HCT116 (cell line): ENCODE results near the gene NHSL1. TPM values are rescaled to one million over a fixed set of nuclear protein-coding genes. Genes with fewer than 3 reads are reported as not detected.

Source experiments
- ATAC-seq: fragments of 200-7000 bp; cut with Tn5 transposase; 2 replicates; pipeline ENCODE4 v1.9.1; 2020; ENCODE audit warnings: mild to moderate bottlenecking, moderate library complexity
- BruUV-seq: library from RNA; stranded (reverse); fragments of 400-500 nt; replicated peaks from 2 replicates; lab custom pipeline; 2021; lab: Mats Ljungman, UMichigan
- CTCF ChIA-PET: fragments of 300-600 bp; sonication (Branson Sonifier 250); formaldehyde crosslinking; loops from one replicate; lab custom pipeline; 2021; ENCODE audit warnings: antibody characterized with exemption; lab: Charles Lee
- POLR2A ChIA-PET: fragments of 300-600, 350-600 bp; sonication (Branson Sonifier 250); formaldehyde crosslinking; loops from one replicate; lab custom pipeline; 2021; ENCODE audit warnings: antibody characterized with exemption; lab: Charles Lee
- RAD21 ChIA-PET, 2 experiments: fragments of 300-600 bp; sonication (Branson Sonifier 250); formaldehyde crosslinking; loops; one replicate each; lab custom pipeline; 2023; ENCODE audit warnings: low total read pairs in 2 of 2; ENCODE audit not compliant: uncharacterized antibody in 2 of 2, unreplicated experiment in 2 of 2, low non-redundant PET in 1 of 2; lab: Charles Lee
- DNase-seq: peaks from one replicate; pipeline ENCODE4 v3.0.0-alpha.2; 2010; ENCODE audit warnings: low read depth, low spot score
- H2AFZ ChIP-seq: fragments of 200-600 bp; shearing (Covaris generic), sonication (generic); 2 replicates; pipeline ENCODE4 v1.6.1; 2017; ENCODE audit warnings: low read depth, mixed run types, mixed read lengths, antibody characterized with exemption, low read length; ENCODE audit not compliant: poor library complexity, severe bottlenecking
- H3K27ac ChIP-seq: 2 replicates; pipeline ENCODE4 v1.5.1; 2012; ENCODE audit warnings: low read depth, low read length
- H3K27me3 ChIP-seq: fragments of 200-600 bp; sonication (generic); 2 replicates; pipeline ENCODE4 v1.6.1; 2016; ENCODE audit warnings: mixed run types, low read length, mixed read lengths; ENCODE audit not compliant: insufficient read depth
- H3K36me3 ChIP-seq, 2 experiments: fragments of 200-500 bp in 1 of 2; fragments of 200-600 bp in 1 of 2; sonication (Bioruptor generic) in 1 of 2; sonication (generic) in 1 of 2; 2 replicates each; pipeline versions ENCODE4 v1.5.1 to v1.6.1; 2014 to 2016; ENCODE audit warnings: low read length in 2 of 2, inconsistent platforms in 1 of 2, mixed read lengths in 1 of 2, mixed run types in 1 of 2; ENCODE audit not compliant: insufficient read depth in 2 of 2, control insufficient read depth in 1 of 2
- H3K4me1 ChIP-seq, 2 experiments: fragments of 200-600 bp in 1 of 2; sonication (generic) in 1 of 2; 2 replicates each; pipeline versions ENCODE4 v1.5.1 to v1.6.1; 2012 to 2017; ENCODE audit warnings: low read length in 2 of 2, inconsistent platforms in 1 of 2, mild to moderate bottlenecking in 1 of 2, mixed read lengths in 1 of 2, mixed run types in 1 of 2, moderate library complexity in 1 of 2; ENCODE audit not compliant: insufficient read depth in 2 of 2, control insufficient read depth in 1 of 2
- H3K4me2 ChIP-seq: fragments of 200-600 bp; sonication (generic); 2 replicates; pipeline ENCODE4 v1.6.1; 2017; ENCODE audit warnings: mixed run types, low read length, mixed read lengths
- H3K4me3 ChIP-seq, 2 experiments: fragments of 200-600 bp in 1 of 2; sonication (generic) in 1 of 2; replicated peaks in 1 of 2; 2 replicates each; pipeline ENCODE4 v1.5.1; 2011 to 2016; ENCODE audit warnings: low read length in 2 of 2, control low read depth in 1 of 2, low read depth in 1 of 2, mild to moderate bottlenecking in 1 of 2, mixed read lengths in 1 of 2, mixed run types in 1 of 2
- H3K79me2 ChIP-seq: fragments of 200-600 bp; sonication (generic); 2 replicates; pipeline ENCODE4 v1.6.1; 2017; ENCODE audit warnings: mild to moderate bottlenecking, mixed run types, low read length, moderate library complexity, mixed read lengths; ENCODE audit not compliant: insufficient read depth
- H3K9ac ChIP-seq: fragments of 200-600 bp; sonication (generic); 2 replicates; pipeline ENCODE4 v1.6.1; 2016; ENCODE audit warnings: low read length, mixed read lengths
- H3K9me2 ChIP-seq: fragments of 200-600 bp; sonication (generic), shearing (Covaris generic); 2 replicates; pipeline ENCODE4 v1.6.1; 2017; ENCODE audit warnings: mixed run types, mild to moderate bottlenecking, moderate library complexity; ENCODE audit not compliant: insufficient read depth
- H3K9me3 ChIP-seq, 2 experiments: fragments of 200-500 bp in 1 of 2; fragments of 200-600 bp in 1 of 2; sonication (Bioruptor generic) in 1 of 2; sonication (generic) in 1 of 2; 2 replicates each; pipeline ENCODE4 v1.6.1; 2014 to 2017; ENCODE audit warnings: low read length in 2 of 2, mixed read lengths in 2 of 2, inconsistent platforms in 1 of 2, low read depth in 1 of 2, mild to moderate bottlenecking in 1 of 2, mixed run types in 1 of 2, moderate library complexity in 1 of 2; ENCODE audit not compliant: control insufficient read depth in 1 of 2, insufficient read depth in 1 of 2
- H4K20me1 ChIP-seq: fragments of 200-600 bp; sonication (generic), shearing (Covaris generic); 2 replicates; pipeline ENCODE4 v1.6.1; 2017; ENCODE audit warnings: mixed run types, mild to moderate bottlenecking, moderate library complexity; ENCODE audit not compliant: insufficient read depth
- EGR1 ChIP-seq: IDR thresholded peaks from 2 replicates; pipeline ENCODE4 v1.6.1; 2012; ENCODE audit warnings: low read depth
- ELF1 ChIP-seq: IDR thresholded peaks from 2 replicates; pipeline ENCODE4 v1.6.1; 2012; ENCODE audit warnings: low read depth, borderline replicate concordance
- EZH2 ChIP-seq: fragments of 200-600 bp; sonication (generic); IDR thresholded peaks from 2 replicates; pipeline ENCODE4 v1.6.1; 2017; ENCODE audit warnings: antibody characterized with exemption, mixed run types
- EZH2phosphoT487 ChIP-seq: fragments of 200-600 bp; IDR thresholded peaks from 2 replicates; pipeline ENCODE4 v1.6.1; 2018; ENCODE audit warnings: antibody characterized with exemption, borderline replicate concordance
- FOSL1 ChIP-seq: IDR thresholded peaks from 2 replicates; pipeline ENCODE4 v1.6.1; 2012; ENCODE audit warnings: low read depth
- JUND ChIP-seq: IDR thresholded peaks from 2 replicates; pipeline ENCODE4 v1.6.1; 2012
- POLR2A ChIP-seq: IDR thresholded peaks from 2 replicates; pipeline ENCODE4 v1.7.0; 2011; ENCODE audit warnings: borderline replicate concordance; ENCODE audit not compliant: insufficient read depth, insufficient read length; ENCODE audit errors: extremely low read depth
- POLR2AphosphoS5 ChIP-seq: IDR thresholded peaks from 2 replicates; pipeline ENCODE4 v1.6.1; 2011; ENCODE audit warnings: mild to moderate bottlenecking, low read depth, low read length, moderate library complexity
- RAD21 ChIP-seq: IDR thresholded peaks from 2 replicates; pipeline ENCODE4 v1.6.1; 2012; ENCODE audit warnings: low read depth, mild to moderate bottlenecking
- SP1 ChIP-seq: IDR thresholded peaks from 2 replicates; pipeline ENCODE4 v1.6.1; 2012; ENCODE audit warnings: low read depth
- SRF ChIP-seq: IDR thresholded peaks from 2 replicates; pipeline ENCODE4 v1.6.1; 2012; ENCODE audit warnings: low read depth
- TCF7L2 ChIP-seq: IDR thresholded peaks from 2 replicates; pipeline ENCODE4 v1.7.0; 2011; ENCODE audit warnings: borderline replicate concordance, inconsistent platforms; ENCODE audit not compliant: insufficient read depth, insufficient read length; ENCODE audit errors: extremely low read depth
- YY1 ChIP-seq: IDR thresholded peaks from 2 replicates; pipeline ENCODE4 v1.6.1; 2011; ENCODE audit warnings: low read length, low read depth, moderate library complexity, mild to moderate bottlenecking; ENCODE audit not compliant: insufficient replicate concordance; ENCODE audit errors: extremely low read depth
- ZFX ChIP-seq: fragments of 450-650 bp; IDR thresholded peaks from 2 replicates; pipeline ENCODE4 v1.6.1; 2017
- ZNF274 ChIP-seq: fragments of 200-500 bp; sonication (Bioruptor generic); IDR thresholded peaks from 2 replicates; pipeline ENCODE4 v1.6.1; 2014; ENCODE audit warnings: mild to moderate bottlenecking, low read depth, low read length, inconsistent platforms
- intact Hi-C: fragments of 100-400 bp; cut with micrococcal nuclease; formaldehyde crosslinking; loops from 2 replicates; pipeline ENCODE4 v1.10.0; 2022
- total RNA-seq: library from RNA; stranded (reverse); gene quantifications from one replicate; pipeline ENCODE4 v1.2.1, GENCODE V29; 2021; ENCODE audit not compliant: unreplicated experiment
- TF ChIP-seq, protein P1 (sequence below): IDR thresholded peaks from 2 replicates; pipeline ENCODE4 v1.6.1; 2012; ENCODE audit warnings: low read depth
- TF ChIP-seq, protein P2 (sequence below): IDR thresholded peaks from 2 replicates; pipeline ENCODE4 v1.6.1; 2012
- TF ChIP-seq, protein P3 (sequence below), 3 experiments: fragments of 200-600 bp in 1 of 3; sonication (generic) in 1 of 3; IDR thresholded peaks in 2 of 3; conservative IDR thresholded peaks in 1 of 3; 2 replicates each; pipeline ENCODE4 v1.5.1; 2012 to 2017; ENCODE audit warnings: low read depth in 2 of 3, low read length in 2 of 3, antibody characterized with exemption in 1 of 3, borderline replicate concordance in 1 of 3, control low read depth in 1 of 3, mild to moderate bottlenecking in 1 of 3, mixed read lengths in 1 of 3, mixed run types in 1 of 3, moderate library complexity in 1 of 3; ENCODE audit not compliant: insufficient read depth in 1 of 3
- TF ChIP-seq, protein P4 (sequence below): IDR thresholded peaks from 2 replicates; pipeline ENCODE4 v1.6.1; 2011; ENCODE audit warnings: mild to moderate bottlenecking, low read length, moderate library complexity; ENCODE audit not compliant: insufficient replicate concordance; ENCODE audit errors: extremely low read depth

Gene NHSL1
- total RNA-seq, 1 experiment from 2014 or later: 15.4 TPM

DNA sequence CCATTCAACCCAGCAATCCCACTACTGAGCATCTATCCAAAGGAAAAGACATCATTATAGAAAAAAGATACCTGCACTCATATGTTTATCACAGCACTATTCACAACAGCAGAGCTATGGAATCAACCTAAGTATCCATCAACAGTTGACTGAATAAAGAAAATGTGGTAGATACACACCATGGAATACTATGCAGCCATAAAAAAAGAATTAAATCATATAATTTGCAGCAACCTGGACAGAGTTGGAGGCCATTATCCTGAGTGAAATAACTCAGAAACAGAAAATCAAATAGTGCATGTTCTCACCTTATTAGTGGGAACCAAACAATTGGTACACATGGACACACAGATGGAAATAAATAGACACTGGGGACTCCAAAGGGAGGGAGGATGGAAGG lies 23.2 kb downstream of the NHSL1 start (continued):
- no peak for TF ChIP-seq TCF7L2

DNA sequence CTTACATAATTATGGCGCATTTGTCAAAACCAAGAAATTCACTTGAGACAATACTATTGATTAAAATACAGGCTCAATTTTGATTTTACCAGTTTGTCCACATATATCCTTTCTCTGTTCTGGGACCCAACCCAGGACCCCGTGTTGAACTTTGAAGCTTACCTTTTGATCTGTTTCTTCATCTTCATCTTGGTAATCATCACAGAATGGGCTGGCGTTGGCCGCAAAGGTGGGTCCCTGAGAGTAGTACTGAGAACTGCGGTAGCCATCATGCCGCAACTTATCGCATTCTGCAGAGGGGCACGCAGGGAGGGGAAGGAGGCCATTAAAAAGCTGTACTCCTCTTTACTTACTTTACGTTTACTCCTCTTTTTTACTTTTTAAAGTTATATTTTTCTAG lies 26.1 kb downstream of the NHSL1 start:
- Histone ChIP-seq H3K27ac (no peak overlapping the region), H4K20me1 (no peaks in the 10 kb centered on the region), H3K4me1 (peaks cover 11 to 16% of the 10 kb centered on the region in 2 experiments), H3K9me2 (no peaks in the 10 kb centered on the region), H3K9me3 (no peaks in the 10 kb centered on the region), H3K36me3 (no peaks in the 10 kb centered on the region), H3K27me3 (no peaks in the 10 kb centered on the region), H2AFZ (no peak overlapping the region), H3K79me2 (no peaks in the 10 kb centered on the region), H3K4me2 (no peak overlapping the region), H3K9ac (no peak overlapping the region), H3K4me3 (no peak overlapping the region)
- ChIA-PET CTCF (no interaction called here), POLR2A (no interaction called here), RAD21 (no interaction called here)
- DNase-seq (no peak), ATAC-seq (no peak)
- BruUV-seq: no TSS peak
- intact Hi-C loops: no loop called here
- TF ChIP-seq POLR2A (no peak), RAD21 (no peak), JUND (no peak), EGR1 (no peak), SP1 (no peak), FOSL1 (no peak), POLR2AphosphoS5 (no peak), ZFX (no peak), TCF7L2 (no peak), EZH2 (no peak), EZH2phosphoT487 (no peak), ELF1 (no peak), YY1 (no peak), ZNF274 (no peak), SRF (no peak)
- TF ChIP-seq, protein P1, sequence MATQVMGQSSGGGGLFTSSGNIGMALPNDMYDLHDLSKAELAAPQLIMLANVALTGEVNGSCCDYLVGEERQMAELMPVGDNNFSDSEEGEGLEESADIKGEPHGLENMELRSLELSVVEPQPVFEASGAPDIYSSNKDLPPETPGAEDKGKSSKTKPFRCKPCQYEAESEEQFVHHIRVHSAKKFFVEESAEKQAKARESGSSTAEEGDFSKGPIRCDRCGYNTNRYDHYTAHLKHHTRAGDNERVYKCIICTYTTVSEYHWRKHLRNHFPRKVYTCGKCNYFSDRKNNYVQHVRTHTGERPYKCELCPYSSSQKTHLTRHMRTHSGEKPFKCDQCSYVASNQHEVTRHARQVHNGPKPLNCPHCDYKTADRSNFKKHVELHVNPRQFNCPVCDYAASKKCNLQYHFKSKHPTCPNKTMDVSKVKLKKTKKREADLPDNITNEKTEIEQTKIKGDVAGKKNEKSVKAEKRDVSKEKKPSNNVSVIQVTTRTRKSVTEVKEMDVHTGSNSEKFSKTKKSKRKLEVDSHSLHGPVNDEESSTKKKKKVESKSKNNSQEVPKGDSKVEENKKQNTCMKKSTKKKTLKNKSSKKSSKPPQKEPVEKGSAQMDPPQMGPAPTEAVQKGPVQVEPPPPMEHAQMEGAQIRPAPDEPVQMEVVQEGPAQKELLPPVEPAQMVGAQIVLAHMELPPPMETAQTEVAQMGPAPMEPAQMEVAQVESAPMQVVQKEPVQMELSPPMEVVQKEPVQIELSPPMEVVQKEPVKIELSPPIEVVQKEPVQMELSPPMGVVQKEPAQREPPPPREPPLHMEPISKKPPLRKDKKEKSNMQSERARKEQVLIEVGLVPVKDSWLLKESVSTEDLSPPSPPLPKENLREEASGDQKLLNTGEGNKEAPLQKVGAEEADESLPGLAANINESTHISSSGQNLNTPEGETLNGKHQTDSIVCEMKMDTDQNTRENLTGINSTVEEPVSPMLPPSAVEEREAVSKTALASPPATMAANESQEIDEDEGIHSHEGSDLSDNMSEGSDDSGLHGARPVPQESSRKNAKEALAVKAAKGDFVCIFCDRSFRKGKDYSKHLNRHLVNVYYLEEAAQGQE: no peak
- TF ChIP-seq, protein P2, sequence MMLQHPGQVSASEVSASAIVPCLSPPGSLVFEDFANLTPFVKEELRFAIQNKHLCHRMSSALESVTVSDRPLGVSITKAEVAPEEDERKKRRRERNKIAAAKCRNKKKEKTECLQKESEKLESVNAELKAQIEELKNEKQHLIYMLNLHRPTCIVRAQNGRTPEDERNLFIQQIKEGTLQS: no peak
- TF ChIP-seq, protein P3, sequence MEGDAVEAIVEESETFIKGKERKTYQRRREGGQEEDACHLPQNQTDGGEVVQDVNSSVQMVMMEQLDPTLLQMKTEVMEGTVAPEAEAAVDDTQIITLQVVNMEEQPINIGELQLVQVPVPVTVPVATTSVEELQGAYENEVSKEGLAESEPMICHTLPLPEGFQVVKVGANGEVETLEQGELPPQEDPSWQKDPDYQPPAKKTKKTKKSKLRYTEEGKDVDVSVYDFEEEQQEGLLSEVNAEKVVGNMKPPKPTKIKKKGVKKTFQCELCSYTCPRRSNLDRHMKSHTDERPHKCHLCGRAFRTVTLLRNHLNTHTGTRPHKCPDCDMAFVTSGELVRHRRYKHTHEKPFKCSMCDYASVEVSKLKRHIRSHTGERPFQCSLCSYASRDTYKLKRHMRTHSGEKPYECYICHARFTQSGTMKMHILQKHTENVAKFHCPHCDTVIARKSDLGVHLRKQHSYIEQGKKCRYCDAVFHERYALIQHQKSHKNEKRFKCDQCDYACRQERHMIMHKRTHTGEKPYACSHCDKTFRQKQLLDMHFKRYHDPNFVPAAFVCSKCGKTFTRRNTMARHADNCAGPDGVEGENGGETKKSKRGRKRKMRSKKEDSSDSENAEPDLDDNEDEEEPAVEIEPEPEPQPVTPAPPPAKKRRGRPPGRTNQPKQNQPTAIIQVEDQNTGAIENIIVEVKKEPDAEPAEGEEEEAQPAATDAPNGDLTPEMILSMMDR (IDR thresholded peaks at IDR 0.05 in 2 of 3, conservative IDR thresholded peaks at IDR 0.05 in 1 of 3; ENCODE audit: borderline replicate concordance in 1 of 3, insufficient read depth in 1 of 3, low read depth in 2 of 3, low read length in 2 of 3): no peak
- TF ChIP-seq, protein P4, sequence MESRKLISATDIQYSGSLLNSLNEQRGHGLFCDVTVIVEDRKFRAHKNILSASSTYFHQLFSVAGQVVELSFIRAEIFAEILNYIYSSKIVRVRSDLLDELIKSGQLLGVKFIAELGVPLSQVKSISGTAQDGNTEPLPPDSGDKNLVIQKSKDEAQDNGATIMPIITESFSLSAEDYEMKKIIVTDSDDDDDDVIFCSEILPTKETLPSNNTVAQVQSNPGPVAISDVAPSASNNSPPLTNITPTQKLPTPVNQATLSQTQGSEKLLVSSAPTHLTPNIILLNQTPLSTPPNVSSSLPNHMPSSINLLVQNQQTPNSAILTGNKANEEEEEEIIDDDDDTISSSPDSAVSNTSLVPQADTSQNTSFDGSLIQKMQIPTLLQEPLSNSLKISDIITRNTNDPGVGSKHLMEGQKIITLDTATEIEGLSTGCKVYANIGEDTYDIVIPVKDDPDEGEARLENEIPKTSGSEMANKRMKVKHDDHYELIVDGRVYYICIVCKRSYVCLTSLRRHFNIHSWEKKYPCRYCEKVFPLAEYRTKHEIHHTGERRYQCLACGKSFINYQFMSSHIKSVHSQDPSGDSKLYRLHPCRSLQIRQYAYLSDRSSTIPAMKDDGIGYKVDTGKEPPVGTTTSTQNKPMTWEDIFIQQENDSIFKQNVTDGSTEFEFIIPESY: no peak
